IMR-90 (cell line): ENCODE data around the gene MTRF1L. TPM values are rescaled to one million over a fixed set of nuclear protein-coding genes. Genes with fewer than 3 reads are reported as not detected.

Source experiments
- ATAC-seq: fragments of 200-7000 bp; cut with Tn5 transposase; 2 replicates; pipeline ENCODE4 v1.9.1; 2020; ENCODE audit warnings: low read depth, mild to moderate bottlenecking, moderate library complexity
- BruUV-seq: library from RNA; stranded (reverse); fragments of 400-500 nt; replicated peaks from 2 replicates; lab custom pipeline; 2021; lab: Mats Ljungman, UMichigan
- CTCF ChIA-PET: fragments of 300-600 bp; formaldehyde crosslinking; extraction: SDS; loops from one replicate; lab custom pipeline; 2021; ENCODE audit warnings: antibody characterized with exemption; lab: Yijun Ruan, JAX
- POLR2A ChIA-PET: fragments of 300-600 bp; sonication (Branson Sonifier 250); formaldehyde crosslinking; loops from one replicate; lab custom pipeline; 2022; ENCODE audit warnings: antibody characterized with exemption; ENCODE audit not compliant: unreplicated experiment; lab: Charles Lee
- DNase-seq: peaks from one replicate; pipeline ENCODE4 v3.0.0; 2013
- H2AFZ ChIP-seq: replicated peaks from 2 replicates; pipeline ENCODE3; 2013; ENCODE audit warnings: low read length, mild to moderate bottlenecking; ENCODE audit not compliant: poor library complexity
- H2AK5ac ChIP-seq: 2 replicates; pipeline ENCODE4 v1.6.1; 2013; ENCODE audit warnings: low read depth, low read length, inconsistent platforms
- H2AK9ac ChIP-seq: replicated peaks from 2 replicates; pipeline ENCODE3; 2013; ENCODE audit warnings: mild to moderate bottlenecking, low read depth, low read length, moderate library complexity; ENCODE audit not compliant: poor library complexity
- H2BK120ac ChIP-seq: 2 replicates; pipeline ENCODE4 v1.6.1; 2013; ENCODE audit warnings: low read depth, low read length, inconsistent platforms
- H2BK15ac ChIP-seq: 3 replicates; pipeline ENCODE4 v1.6.1; 2013; ENCODE audit warnings: low read depth, low read length, inconsistent platforms
- H2BK20ac ChIP-seq: 2 replicates; pipeline ENCODE4 v1.6.1; 2013; ENCODE audit warnings: low read depth, mild to moderate bottlenecking, inconsistent platforms, low read length, moderate library complexity
- H2BK5ac ChIP-seq: 2 replicates; pipeline ENCODE4 v1.6.1; 2013; ENCODE audit warnings: mild to moderate bottlenecking, low read depth, low read length, inconsistent platforms; ENCODE audit not compliant: poor library complexity, severe bottlenecking
- H3K14ac ChIP-seq: replicated peaks from 2 replicates; pipeline ENCODE4 v1.6.1; 2013; ENCODE audit warnings: low read depth, low read length, inconsistent platforms
- H3K18ac ChIP-seq: 2 replicates; pipeline ENCODE4 v1.6.1; 2013; ENCODE audit warnings: low read depth, low read length, control low read depth
- H3K23ac ChIP-seq: 2 replicates; pipeline ENCODE4 v1.6.1; 2013; ENCODE audit warnings: low read depth, low read length, inconsistent platforms
- H3K27ac ChIP-seq: 2 replicates; pipeline ENCODE4 v1.5.1; 2013; ENCODE audit warnings: mild to moderate bottlenecking, control low read depth, low read length; ENCODE audit not compliant: insufficient read depth
- H3K27me3 ChIP-seq: 2 replicates; pipeline ENCODE4 v1.6.1; 2013; ENCODE audit warnings: low read length; ENCODE audit not compliant: control insufficient read depth, insufficient read depth
- H3K36me3 ChIP-seq: 2 replicates; pipeline ENCODE4 v1.6.1; 2013; ENCODE audit warnings: low read length, mixed read lengths; ENCODE audit not compliant: control insufficient read depth, insufficient read depth
- H3K4ac ChIP-seq: 2 replicates; pipeline ENCODE4 v1.6.1; 2013; ENCODE audit warnings: low read depth, low read length, inconsistent platforms
- H3K4me1 ChIP-seq: 2 replicates; pipeline ENCODE4 v1.6.1; 2013; ENCODE audit warnings: low read length, mixed read lengths; ENCODE audit not compliant: control insufficient read depth, insufficient read depth
- H3K4me2 ChIP-seq: 2 replicates; pipeline ENCODE4 v1.6.1; 2013; ENCODE audit warnings: low read depth, mild to moderate bottlenecking, control low read depth, low read length, moderate library complexity
- H3K4me3 ChIP-seq: 2 replicates; pipeline ENCODE4 v1.5.1; 2013; ENCODE audit warnings: low read depth, mild to moderate bottlenecking, control low read depth, low read length, moderate library complexity; ENCODE audit not compliant: insufficient read depth
- H3K56ac ChIP-seq: 2 replicates; pipeline ENCODE4 v1.6.1; 2013; ENCODE audit warnings: low read length, inconsistent platforms; ENCODE audit not compliant: insufficient read depth; ENCODE audit errors: extremely low read depth
- H3K79me1 ChIP-seq, 2 experiments: 2 replicates each; pipeline ENCODE4 v1.6.1; 2013; ENCODE audit warnings: low read length in 2 of 2, inconsistent platforms in 1 of 2, low read depth in 1 of 2
- H3K9ac ChIP-seq: 2 replicates; pipeline ENCODE4 v1.6.1; 2013; ENCODE audit warnings: low read depth, low read length, control low read depth
- H3K9me1 ChIP-seq: 2 replicates; pipeline ENCODE4 v1.6.1; 2013; ENCODE audit warnings: low read length, inconsistent platforms; ENCODE audit not compliant: insufficient read depth
- H3K9me3 ChIP-seq: 2 replicates; pipeline ENCODE4 v1.6.1; 2013; ENCODE audit warnings: low read length; ENCODE audit not compliant: control insufficient read depth, insufficient read depth
- H4K20me1 ChIP-seq: 2 replicates; pipeline ENCODE4 v1.6.1; 2013; ENCODE audit warnings: low read length, inconsistent platforms; ENCODE audit not compliant: insufficient read depth
- H4K5ac ChIP-seq: 2 replicates; pipeline ENCODE4 v1.6.1; 2013; ENCODE audit warnings: mild to moderate bottlenecking, low read depth, low read length, control low read depth
- H4K8ac ChIP-seq, 2 experiments: 2 replicates each; pipeline ENCODE4 v1.6.1; 2013; ENCODE audit warnings: low read depth in 2 of 2, low read length in 2 of 2, control low read depth in 1 of 2, inconsistent platforms in 1 of 2
- H4K91ac ChIP-seq: 2 replicates; pipeline ENCODE4 v1.6.1; 2013; ENCODE audit warnings: low read depth, low read length, inconsistent platforms; ENCODE audit not compliant: insufficient read depth
- CEBPB ChIP-seq: IDR thresholded peaks from 2 replicates; pipeline ENCODE4 v1.6.1; 2012; ENCODE audit warnings: low read depth, low read length, improper control_type of control experiment
- CHD1 ChIP-seq: IDR thresholded peaks from 2 replicates; pipeline ENCODE4 v1.6.1; 2012; ENCODE audit warnings: low read depth, low read length, improper control_type of control experiment
- CTCF ChIP-seq: conservative IDR thresholded peaks from 2 replicates; pipeline ENCODE4 v1.5.1; 2012; ENCODE audit warnings: mild to moderate bottlenecking, low read depth, low read length, improper control_type of control experiment
- MAZ ChIP-seq: IDR thresholded peaks from 2 replicates; pipeline ENCODE4 v1.6.1; 2012; ENCODE audit warnings: low read depth, mild to moderate bottlenecking, low read length, improper control_type of control experiment, moderate library complexity, borderline replicate concordance
- POLR2A ChIP-seq: IDR thresholded peaks from 2 replicates; pipeline ENCODE4 v1.6.1; 2012; ENCODE audit warnings: mild to moderate bottlenecking, low read depth, low read length
- WGBS, 2 experiments: methylation state at CpG; one replicate each; pipeline versions ENCODE4 v1.1.5 to v1.1.7; 2013; ENCODE audit warnings: missing lambda C conversion rate in 2 of 2; ENCODE audit not compliant: insufficient read length in 1 of 2; ENCODE audit errors: extremely low coverage in 2 of 2; 5-methylcytosine and 5-hydroxymethylcytosine counted together
- dilution Hi-C: fragments of 300-500 bp; cut with HindIII; formaldehyde crosslinking; loops from one replicate; pipeline ENCODE4 v1.14.3; 2018; ENCODE audit warnings: low sequenced_read_pairs; ENCODE audit not compliant: unreplicated experiment
- in situ Hi-C: fragments of 300-500 bp; cut with MboI; formaldehyde crosslinking; loops from 3 replicates; pipeline ENCODE4 v1.14.3; 2019; ENCODE audit warnings: low sequenced_read_pairs, inconsistent platforms, mixed read lengths
- intact Hi-C: fragments of 100-400 bp; cut with micrococcal nuclease; formaldehyde crosslinking; loops from 2 replicates; pipeline ENCODE4 v1.10.0; 2022
- polyA plus RNA-seq, 3 experiments: library from polyadenylated mRNA; depleted of rRNA; stranded (reverse); fragments of >200 nt; gene quantifications; 2 replicates each; pipeline ENCODE4 v1.2.3, GENCODE V29; 2012; ENCODE audit warnings: low replicate concordance in 1 of 3
- total RNA-seq: library from RNA; depleted of rRNA; stranded (reverse); fragments of >200 nt; gene quantifications from 2 replicates; pipeline ENCODE4 v1.2.3, GENCODE V29; 2012

Gene MTRF1L
- total and polyA plus RNA-seq, 2 of the 4 experiments (the other 2 are of a cell fraction) = 6.9 to 11.1 TPM

GRCh38 chr6:152982904-152983636 lies 19.4 kb downstream of the MTRF1L start, which contains the start of gene FBXO5 (continued):
- TF ChIP-seq POLR2A = peak; percentile 72
- peak; percentile 96 for TF ChIP-seq MAZ

DNA sequence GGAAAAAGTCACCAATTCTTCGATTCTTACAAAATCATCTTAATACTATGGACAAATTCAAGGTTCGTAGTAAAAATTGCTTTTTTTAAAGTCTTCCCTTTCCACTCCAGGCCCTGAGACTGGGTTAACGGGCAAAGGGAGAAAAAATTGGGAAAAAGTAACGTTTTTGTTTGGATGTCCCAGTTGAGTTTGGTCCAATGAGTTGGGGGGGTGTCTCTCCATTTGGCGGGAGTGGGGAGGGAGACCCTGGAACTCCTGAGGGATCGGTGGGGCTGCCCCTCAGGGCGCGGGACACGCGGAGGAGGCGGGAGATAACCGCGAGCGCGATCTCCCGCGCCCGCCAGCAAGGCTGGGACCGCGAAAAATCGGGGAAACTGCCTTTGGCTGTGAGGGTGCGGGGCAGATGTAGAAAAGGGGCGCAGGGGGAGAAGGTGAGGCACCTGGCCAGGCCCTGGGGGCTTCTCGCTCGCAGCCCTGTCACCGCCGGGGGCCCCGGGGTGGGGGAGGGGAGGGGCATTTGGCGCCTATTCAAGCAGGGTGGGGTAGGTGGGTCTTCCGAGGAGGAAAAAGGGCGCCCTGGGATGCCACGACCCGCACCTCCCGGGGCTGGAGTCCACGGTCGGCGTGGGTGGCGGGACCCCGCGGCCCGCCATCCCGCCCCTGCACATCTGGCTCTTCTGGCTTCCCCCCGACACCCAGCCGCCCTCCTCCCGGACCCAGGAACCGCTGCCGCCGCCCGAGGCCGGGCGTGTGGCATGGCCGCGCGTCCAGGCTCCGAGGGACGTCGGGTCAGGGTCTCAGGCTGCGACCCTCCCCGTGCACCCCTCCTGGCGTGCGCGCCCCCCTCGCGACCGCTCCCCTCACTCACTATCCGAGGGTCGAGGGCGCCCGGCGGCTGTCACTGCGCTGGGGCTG lies 20.3 kb downstream of the MTRF1L start:
- 0% methylated on average over 9 of the region's 71 CpGs; no CpG with 5 or more reads in 1 of the 2 experiments for WGBS, 2 experiments
- Histone ChIP-seq H3K4me2 (peak overlapping the region; percentile 70), H2BK5ac (peak overlapping the region; percentile 59), H2BK15ac (no peak overlapping the region), H3K4ac (peak overlapping the region; percentile 65), H3K18ac (no peak overlapping the region), H2AFZ (peak overlapping the region; percentile 78), H2BK20ac (no peak overlapping the region), H3K27ac (peak overlapping the region; percentile 36), H3K4me1 (peaks cover 5% of the 10 kb centered on the region), H2AK5ac (peak overlapping the region; percentile 30; the same call in 1 of the 2 replicates), H3K9me3 (no peaks in the 10 kb centered on the region), H3K9ac (peak overlapping the region; percentile 87), H4K20me1 (peaks cover 13% of the 10 kb centered on the region; the same call in 1 of the 2 replicates), H2BK120ac (no peak overlapping the region), H3K14ac (peak overlapping the region; percentile 28), H3K23ac (peak overlapping the region; percentile 80; the same call in 1 of the 2 replicates), H4K8ac (peak overlapping the region in 1 of 2 experiments; percentile 19; a peak in 1 of 4 replicates), H3K36me3 (no peaks in the 10 kb centered on the region), H3K27me3 (no peaks in the 10 kb centered on the region), H3K4me3 (peak overlapping the region; percentile 68), H2AK9ac (peak overlapping the region; percentile 96), H3K79me1 (peaks cover 4 to 18% of the 10 kb centered on the region in 2 experiments; a peak in 2 of 4 replicates), H4K91ac (no peak overlapping the region), H3K56ac (peak overlapping the region; percentile 29; the same call in 1 of the 2 replicates), H3K9me1 (no peaks in the 10 kb centered on the region), H4K5ac (no peak overlapping the region)
- intact Hi-C loops = loop anchor here (5.0 kb wide), 1 partner anchor 600 kb away; no protein-coding TSS in a partner anchor
- no peak for ATAC-seq
- DNase-seq = no peak
- dilution Hi-C loops = no loop called here
- no TSS peak for BruUV-seq
- POLR2A ChIA-PET = no interaction called here
- in situ Hi-C loops = no loop called here
- CTCF ChIA-PET = interaction anchor here (0.6 kb wide), 1 partner anchor 207 kb away, joined by 3 read pairs; no protein-coding TSS in a partner anchor
- TF ChIP-seq MAZ = no peak
- no peak for TF ChIP-seq CHD1
- TF ChIP-seq CEBPB = no peak
- TF ChIP-seq CTCF = no peak
